ENCODE results near the gene PRSS1. TPM values are rescaled to one million over a fixed set of nuclear protein-coding genes. Genes with fewer than 3 reads are reported as not detected.

PRSS1 gene
- total RNA-seq, 1 donor from 2014 or later: not detected

- no peak for DNase-seq (ENCODE audit: extremely low read depth, low read depth, low spot score)
These were observed 42.9 kb downstream of the PRSS1 start for GRCh38 chr7:142792129-142792528.

GRCh38 chr7:142792593-142792992 lies 43.3 kb downstream of the PRSS1 start:
- no peak for DNase-seq (ENCODE audit: extremely low read depth, low read depth, low spot score)

DNA sequence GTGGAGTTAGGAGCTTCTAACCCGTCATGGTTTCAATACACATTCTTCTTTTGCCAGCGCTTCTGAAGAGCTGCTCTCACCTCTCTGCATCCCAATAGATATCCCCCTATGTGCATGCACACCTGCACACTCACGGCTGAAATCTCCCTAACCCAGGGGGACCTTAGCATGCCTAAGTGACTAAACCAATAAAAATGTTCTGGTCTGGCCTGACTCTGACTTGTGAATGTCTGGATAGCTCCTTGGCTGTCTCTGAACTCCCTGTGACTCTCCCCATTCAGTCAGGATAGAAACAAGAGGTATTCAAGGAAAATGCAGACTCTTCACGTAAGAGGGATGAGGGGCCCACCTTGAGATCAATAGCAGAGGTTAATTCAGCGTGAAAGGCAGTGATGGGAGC lies 43.9 kb downstream of the PRSS1 start:
- DNase-seq (ENCODE audit: extremely low read depth, low read depth, low spot score): no peak

- DNase-seq (ENCODE audit: extremely low read depth, low read depth, low spot score): no peak
These were observed 46.1 kb downstream of the PRSS1 start for GRCh38 chr7:142795339-142795863.

- no peak for DNase-seq (ENCODE audit: extremely low read depth, low read depth, low spot score)
These were observed 46.8 kb downstream of the PRSS1 start for GRCh38 chr7:142796001-142796500.

DNA sequence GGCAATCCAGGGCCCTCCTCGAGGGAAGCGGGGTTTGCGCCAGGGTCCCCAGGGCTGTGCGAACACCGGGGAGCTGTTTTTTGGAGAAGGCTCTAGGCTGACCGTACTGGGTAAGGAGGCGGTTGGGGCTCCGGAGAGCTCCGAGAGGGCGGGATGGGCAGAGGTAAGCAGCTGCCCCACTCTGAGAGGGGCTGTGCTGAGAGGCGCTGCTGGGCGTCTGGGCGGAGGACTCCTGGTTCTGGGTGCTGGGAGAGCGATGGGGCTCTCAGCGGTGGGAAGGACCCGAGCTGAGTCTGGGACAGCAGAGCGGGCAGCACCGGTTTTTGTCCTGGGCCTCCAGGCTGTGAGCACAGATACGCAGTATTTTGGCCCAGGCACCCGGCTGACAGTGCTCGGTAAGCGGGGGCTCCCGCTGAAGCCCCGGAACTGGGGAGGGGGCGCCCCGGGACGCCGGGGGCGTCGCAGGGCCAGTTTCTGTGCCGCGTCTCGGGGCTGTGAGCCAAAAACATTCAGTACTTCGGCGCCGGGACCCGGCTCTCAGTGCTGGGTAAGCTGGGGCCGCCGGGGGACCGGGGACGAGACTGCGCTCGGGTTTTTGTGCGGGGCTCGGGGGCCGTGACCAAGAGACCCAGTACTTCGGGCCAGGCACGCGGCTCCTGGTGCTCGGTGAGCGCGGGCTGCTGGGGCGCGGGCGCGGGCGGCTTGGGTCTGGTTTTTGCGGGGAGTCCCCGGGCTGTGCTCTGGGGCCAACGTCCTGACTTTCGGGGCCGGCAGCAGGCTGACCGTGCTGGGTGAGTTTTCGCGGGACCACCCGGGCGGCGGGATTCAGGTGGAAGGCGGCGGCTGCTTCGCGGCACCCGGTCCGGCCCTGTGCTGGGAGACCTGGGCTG lies 47.5 kb downstream of the PRSS1 start:
- DNase-seq (ENCODE audit: extremely low read depth, low read depth, low spot score): no peak

- DNase-seq (ENCODE audit: extremely low read depth, low read depth, low spot score): no peak
These were observed 48.4 kb downstream of the PRSS1 start for GRCh38 chr7:142797391-142798377.

- DNase-seq (ENCODE audit: extremely low read depth, low read depth, low spot score): no peak
These were observed 49.5 kb downstream of the PRSS1 start for GRCh38 chr7:142798451-142799436.

DNA sequence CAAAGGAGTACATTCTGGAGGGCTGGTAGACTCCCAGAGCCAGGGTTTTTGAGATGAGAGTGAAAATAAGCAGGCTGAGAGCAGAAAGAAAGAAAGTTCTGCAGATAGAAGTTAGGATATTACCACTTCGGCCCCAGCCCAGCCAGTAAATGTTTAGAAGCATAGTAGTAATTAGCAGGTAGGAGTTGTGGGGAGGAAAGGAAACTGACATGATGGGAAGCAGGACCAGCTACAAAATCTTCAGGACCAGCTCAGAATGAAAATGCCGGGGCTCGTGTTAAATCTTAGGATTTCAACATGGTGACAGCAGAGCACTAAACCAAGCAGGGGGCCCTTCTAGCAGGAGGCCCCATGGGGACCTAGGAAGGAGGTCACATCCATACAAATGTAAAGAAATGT lies 50.2 kb downstream of the PRSS1 start:
- DNase-seq (ENCODE audit: extremely low read depth, low read depth, low spot score): no peak

DNA sequence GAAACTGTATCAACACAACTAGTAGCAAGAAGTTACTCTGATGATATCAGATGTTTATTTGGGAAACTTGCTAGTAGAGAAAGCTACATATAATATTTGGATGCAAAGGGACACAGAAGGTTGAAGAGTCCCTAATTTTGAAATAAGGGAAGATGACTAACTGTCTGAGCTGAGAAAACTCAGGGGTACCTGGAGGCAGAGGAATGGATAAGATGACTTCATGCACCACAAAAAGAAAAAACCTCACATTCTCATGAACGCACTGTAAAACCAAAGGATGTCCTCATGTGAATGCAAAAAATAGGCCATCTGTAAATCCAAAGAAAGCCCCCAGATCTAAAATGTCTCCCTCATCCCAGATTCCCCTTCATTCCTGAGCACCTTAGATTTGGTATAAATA lies 50.8 kb downstream of the PRSS1 start:
- DNase-seq (ENCODE audit: extremely low read depth, low read depth, low spot score): no peak

DNA sequence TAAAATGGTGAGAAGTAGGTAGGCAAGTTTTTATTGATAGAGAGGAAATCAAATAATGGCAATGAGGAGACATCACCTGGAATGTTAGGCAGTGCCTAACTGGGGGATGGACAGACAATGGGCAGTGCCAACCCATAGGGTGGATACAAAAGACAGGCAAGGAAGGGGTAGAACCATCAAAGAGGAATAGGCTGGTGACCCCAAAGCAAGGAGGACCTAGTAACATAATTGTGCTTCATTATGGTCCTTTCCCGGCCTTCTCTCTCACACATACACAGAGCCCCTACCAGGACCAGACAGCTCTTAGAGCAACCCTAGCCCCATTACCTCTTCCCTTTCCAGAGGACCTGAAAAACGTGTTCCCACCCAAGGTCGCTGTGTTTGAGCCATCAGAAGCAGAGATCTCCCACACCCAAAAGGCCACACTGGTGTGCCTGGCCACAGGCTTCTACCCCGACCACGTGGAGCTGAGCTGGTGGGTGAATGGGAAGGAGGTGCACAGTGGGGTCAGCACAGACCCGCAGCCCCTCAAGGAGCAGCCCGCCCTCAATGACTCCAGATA lies 51.5 kb downstream of the PRSS1 start:
- no peak for DNase-seq (ENCODE audit: extremely low read depth, low read depth, low spot score)

- DNase-seq (ENCODE audit: extremely low read depth, low read depth, low spot score): no peak
These were observed 52.5 kb downstream of the PRSS1 start for GRCh38 chr7:142801601-142802295.

DNA sequence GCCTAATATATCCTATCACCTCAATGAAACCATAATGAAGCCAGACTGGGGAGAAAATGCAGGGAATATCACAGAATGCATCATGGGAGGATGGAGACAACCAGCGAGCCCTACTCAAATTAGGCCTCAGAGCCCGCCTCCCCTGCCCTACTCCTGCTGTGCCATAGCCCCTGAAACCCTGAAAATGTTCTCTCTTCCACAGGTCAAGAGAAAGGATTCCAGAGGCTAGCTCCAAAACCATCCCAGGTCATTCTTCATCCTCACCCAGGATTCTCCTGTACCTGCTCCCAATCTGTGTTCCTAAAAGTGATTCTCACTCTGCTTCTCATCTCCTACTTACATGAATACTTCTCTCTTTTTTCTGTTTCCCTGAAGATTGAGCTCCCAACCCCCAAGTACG lies 53.0 kb downstream of the PRSS1 start:
- DNase-seq (ENCODE audit: extremely low read depth, low read depth, low spot score): no peak

Other genes with a start within 250 kb of the PRSS1 start
- 0.41 and 3.0 TPM in 2 replicates for gene PRSS2, start 21.5 kb downstream of the PRSS1 start, total RNA-seq
- gene EPHB6, start 105.6 kb downstream of the PRSS1 start, total RNA-seq: 3.5 and 3.8 TPM in 2 replicates
- gene TRPV6, start 136.3 kb downstream of the PRSS1 start, total RNA-seq: not detected in 2 replicates
- gene TRPV5, start 184.3 kb downstream of the PRSS1 start, total RNA-seq: not detected in 2 replicates
- gene LLCFC1, start 190.0 kb downstream of the PRSS1 start, total RNA-seq: not detected in 2 replicates
- 0.18 TPM in 1 of 2 replicates, not detected in the other for gene KEL, start 212.9 kb downstream of the PRSS1 start, total RNA-seq

All from glomerular endothelial cell (primary cell).